Thyroid gland (tissue), 4 donors: ENCODE measurements around the gene ST6GALNAC3.

Experiments
- CTCF ChIP-seq, 6 experiments: fragments of 200-600 bp in 3 of 6; fragments of 450-650 bp in 3 of 6; sonication (generic) in 3 of 6; IDR thresholded peaks; one replicate each; pipeline ENCODE4 v1.5.1; 2016 to 2019; ENCODE audit warnings: antibody characterized with exemption in 6 of 6, mild to moderate bottlenecking in 2 of 6, inconsistent platforms in 1 of 6, moderate library complexity in 1 of 6
- POLR2A ChIP-seq, 2 donors: fragments of 450-650 bp; IDR thresholded peaks; one replicate each; pipeline ENCODE4 v1.6.1; 2017; ENCODE audit warnings: antibody characterized with exemption in 2 of 2, mild to moderate bottlenecking in 2 of 2, moderate library complexity in 1 of 2

DNA sequence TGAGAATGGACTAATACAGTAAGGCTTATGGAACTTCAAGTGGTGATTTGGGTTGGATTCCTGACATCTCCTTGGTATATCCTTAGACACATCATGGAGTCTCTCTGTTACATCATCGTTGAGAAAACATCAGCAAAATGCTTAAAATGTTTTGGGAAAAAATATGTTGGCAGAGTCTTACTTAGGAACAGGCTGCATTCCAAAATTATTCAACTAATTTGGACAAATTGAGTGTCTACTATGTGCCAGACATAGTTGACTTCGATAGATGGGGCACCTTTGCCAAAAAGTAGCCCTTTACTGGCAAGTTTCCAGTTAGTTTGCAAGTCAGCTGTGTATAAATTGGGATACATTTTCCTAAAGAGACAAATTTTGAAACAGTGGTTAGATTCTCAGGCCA lies 539.3 kb downstream of the ST6GALNAC3 start:
- TF ChIP-seq CTCF (IDR thresholded peaks at IDR 0.05) (no peak), POLR2A (IDR thresholded peaks at IDR 0.05) (no peak)
